ENCODE data around the gene ALPK3. TPM values are rescaled to one million over a fixed set of nuclear protein-coding genes. Genes with fewer than 3 reads are reported as not detected.

ALPK3 gene
- total RNA-seq, 1 donor from 2014 or later: 14.0 TPM

DNA sequence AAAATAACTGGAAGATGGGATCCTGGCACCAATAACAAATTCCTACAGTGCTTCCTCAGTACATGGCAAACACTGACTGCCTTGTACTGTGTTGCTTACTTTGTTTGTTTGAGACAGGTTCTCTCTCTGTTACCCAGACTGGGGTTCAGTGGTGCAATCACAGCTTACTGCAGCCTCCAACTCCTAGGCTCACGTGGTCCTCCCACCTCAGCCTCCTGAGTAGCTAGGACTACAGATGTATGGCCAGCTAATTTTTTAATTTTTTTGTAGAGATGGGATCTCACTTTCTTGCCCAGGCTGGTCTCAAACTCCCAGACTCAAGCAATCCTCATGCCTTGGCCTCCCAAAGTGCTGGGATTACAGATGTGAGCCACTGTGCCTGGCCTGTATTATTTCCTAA lies 3.7 kb upstream of the ALPK3 start:
- Histone ChIP-seq H3K4me1 (peaks cover 18% of the 10 kb centered on the region), H3K27me3 (ENCODE audit: low read depth) (no peaks in the 10 kb centered on the region), H3K9me3 (no peaks in the 10 kb centered on the region), H3K36me3 (no peaks in the 10 kb centered on the region), H3K27ac (no peak overlapping the region), H3K4me3 (no peak overlapping the region)
- TF ChIP-seq CTCF (IDR thresholded peaks at IDR 0.05): no peak
- no peak for DNase-seq
- intact Hi-C loops (cut with DNase I): no loop called here
- no peak for ATAC-seq

DNA sequence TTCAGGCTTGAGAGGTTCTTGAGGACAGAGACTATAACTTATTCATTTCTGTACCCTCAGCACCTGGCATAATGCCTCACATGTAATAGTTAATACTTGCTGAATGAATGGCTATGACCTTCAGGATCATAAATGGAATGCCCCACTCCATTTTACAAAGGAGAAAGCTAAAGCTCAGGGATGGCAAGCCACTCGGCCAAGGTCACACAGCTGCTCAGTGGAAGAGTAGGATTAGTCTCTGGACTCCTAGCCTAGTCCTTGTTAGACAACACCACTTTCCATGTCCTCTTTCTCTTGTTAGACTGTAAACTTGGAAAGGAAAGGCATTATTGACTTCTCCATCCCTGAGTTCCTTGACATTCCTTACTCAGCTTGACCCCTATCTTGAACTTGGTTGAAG lies 3.2 kb upstream of the ALPK3 start:
- DNase-seq: no peak
- Histone ChIP-seq H3K4me1 (peaks cover 23% of the 10 kb centered on the region), H3K4me3 (no peak overlapping the region), H3K27ac (no peak overlapping the region), H3K9me3 (no peaks in the 10 kb centered on the region), H3K27me3 (ENCODE audit: low read depth) (no peaks in the 10 kb centered on the region), H3K36me3 (no peaks in the 10 kb centered on the region)
- ATAC-seq: no peak
- intact Hi-C loops (cut with DNase I): no loop called here
- no peak for TF ChIP-seq CTCF (IDR thresholded peaks at IDR 0.05)

DNA sequence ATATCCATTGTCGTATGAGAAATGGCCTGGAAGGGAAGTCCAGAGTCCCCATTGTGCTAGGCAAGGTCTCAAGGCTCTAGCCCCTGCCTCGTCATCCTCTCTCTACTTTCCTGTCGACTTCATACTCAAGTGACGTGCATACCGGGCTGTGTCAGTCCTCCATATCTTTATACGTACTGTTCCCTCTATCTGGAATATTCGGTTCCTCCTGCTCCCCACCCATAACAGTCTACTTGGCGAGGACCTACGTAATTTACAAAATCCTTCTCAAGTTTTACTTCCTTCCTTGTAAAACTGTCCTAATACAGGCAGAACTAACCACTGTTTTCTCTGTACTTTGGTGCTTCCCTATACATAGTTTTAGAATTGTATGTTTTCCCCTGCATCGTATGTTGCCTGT lies 2.2 kb upstream of the ALPK3 start:
- intact Hi-C loops (cut with DNase I): no loop called here
- no peak overlapping the region for H3K27ac ChIP-seq
- ATAC-seq: no peak

DNA sequence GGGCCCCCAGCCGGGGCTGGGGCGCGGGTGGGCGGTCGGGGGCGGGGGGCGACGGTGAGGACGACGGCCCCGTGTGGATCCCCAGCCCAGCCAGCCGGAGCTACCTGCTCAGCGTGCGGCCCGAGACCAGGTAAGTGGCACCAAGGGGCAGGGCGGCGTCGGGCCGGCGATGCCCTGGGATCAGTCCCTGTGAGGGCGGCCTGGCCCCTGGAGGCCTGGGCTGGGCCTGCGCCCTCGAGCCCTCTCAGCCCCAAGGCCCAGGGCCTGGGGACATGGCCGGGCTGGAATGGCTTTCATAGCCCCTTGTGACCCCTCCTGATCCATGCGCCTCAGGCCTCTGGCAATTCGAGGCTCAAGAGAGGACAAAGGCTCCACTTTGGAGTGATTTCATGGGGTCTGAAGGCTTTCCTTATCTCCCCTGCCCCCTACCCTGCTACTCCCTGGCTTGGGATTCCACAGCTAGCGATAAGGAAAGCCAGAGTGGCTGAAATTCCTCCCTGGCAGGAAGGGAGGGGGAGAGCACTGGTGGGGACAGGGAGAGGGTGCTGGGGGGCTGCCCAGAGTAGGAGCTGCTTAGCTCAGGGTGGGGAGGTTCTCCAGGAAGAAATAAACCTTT lies 418 bp downstream of the ALPK3 start:
- peaks cover 54% of the 10 kb centered on the region for H3K4me1 ChIP-seq
- peak overlapping the region; percentile 45 for H3K4me3 ChIP-seq
- H3K36me3 ChIP-seq: no peaks in the 10 kb centered on the region
- H3K27ac ChIP-seq: peak overlapping the region; percentile 83
- intact Hi-C loops (cut with DNase I): no loop called here
- ATAC-seq (peak; percentile 61 to 72), DNase-seq (no peak)
- H3K9me3 ChIP-seq: no peaks in the 10 kb centered on the region
- TF ChIP-seq CTCF (IDR thresholded peaks at IDR 0.05): no peak
- no peaks in the 10 kb centered on the region for H3K27me3 ChIP-seq (ENCODE audit: low read depth)

More for the DNA sequence above, 2.2 kb upstream of the ALPK3 start:
- TF ChIP-seq CTCF (IDR thresholded peaks at IDR 0.05): no peak
- no peak overlapping the region for H3K4me3 ChIP-seq
- H3K4me1 ChIP-seq: peaks cover 33% of the 10 kb centered on the region
- no peak for DNase-seq
- H3K9me3 ChIP-seq: no peaks in the 10 kb centered on the region
- H3K27me3 ChIP-seq (ENCODE audit: low read depth): no peaks in the 10 kb centered on the region
- H3K36me3 ChIP-seq: no peaks in the 10 kb centered on the region

- peak overlapping the region; percentile 83 for H3K27ac ChIP-seq
- H3K9me3 ChIP-seq: no peaks in the 10 kb centered on the region
- peak overlapping the region; percentile 45 for H3K4me3 ChIP-seq
- TF ChIP-seq CTCF (IDR thresholded peaks at IDR 0.05): no peak
- peak; percentile 40 to 69 for ATAC-seq
- H3K36me3 ChIP-seq: no peaks in the 10 kb centered on the region
- DNase-seq: no peak
- intact Hi-C loops (cut with DNase I): no loop called here
- peaks cover 63% of the 10 kb centered on the region for H3K4me1 ChIP-seq
- H3K27me3 ChIP-seq (ENCODE audit: low read depth): no peaks in the 10 kb centered on the region
Observed at GRCh38 chr15:84818261-84819131, 1.3 kb downstream of the ALPK3 start.

Measured in lower lobe of right lung (tissue), 2 donors.